K562 (cell line): ENCODE data around the gene TNPO2. TPM values are rescaled to one million over a fixed set of nuclear protein-coding genes. Genes with fewer than 3 reads are reported as not detected.
A peak's percentile ranks its signal among the peaks of the same experiment; 100 is the strongest.

ENCODE experiments used
- CHCHD3 ChIP-seq: fragments of 250-450 bp; sonication (Bioruptor Pico); IDR thresholded peaks from 2 replicates; pipeline ENCODE4 v2.1.2; 2022; ENCODE audit warnings: mild to moderate bottlenecking
- CTCF ChIP-seq, 3 experiments: IDR thresholded peaks in 2 of 3; conservative IDR thresholded peaks in 1 of 3; 2 replicates each; pipeline ENCODE4 v1.5.1; 2011 to 2012; ENCODE audit warnings: low read length in 3 of 3, mild to moderate bottlenecking in 3 of 3, control low read depth in 2 of 3, improper control_type of control experiment in 1 of 3, inconsistent platforms in 1 of 3, low read depth in 1 of 3, mixed read lengths in 1 of 3, moderate library complexity in 1 of 3; ENCODE audit not compliant: insufficient read depth in 2 of 3
- E2F3 ChIP-seq: fragments of 250-450 bp; sonication (Bioruptor Pico); IDR thresholded peaks from 2 replicates; pipeline ENCODE4 v1.4.0; 2020; ENCODE audit warnings: mild to moderate bottlenecking
- E4F1 ChIP-seq: fragments of 250-450 bp; sonication (Bioruptor Pico); IDR thresholded peaks from 2 replicates; pipeline ENCODE4 v1.5.0; 2021; ENCODE audit warnings: mild to moderate bottlenecking, borderline replicate concordance
- HBP1 ChIP-seq: fragments of 450-650 bp; formaldehyde crosslinking; IDR thresholded peaks from 2 replicates; pipeline ENCODE4 v1.4.0; 2022; ENCODE audit warnings: missing genetic modification characterization
- NELFE ChIP-seq: IDR thresholded peaks from 2 replicates; pipeline ENCODE4 v1.6.1; 2011; ENCODE audit warnings: mild to moderate bottlenecking; ENCODE audit not compliant: insufficient read depth, insufficient read length
- NFXL1 ChIP-seq: fragments of 450-650 bp; formaldehyde crosslinking; IDR thresholded peaks from 2 replicates; pipeline ENCODE4 v1.4.0; 2021; ENCODE audit warnings: mild to moderate bottlenecking
- RFX1 ChIP-seq: fragments of 450-650 bp; IDR thresholded peaks from 2 replicates; pipeline ENCODE4 v1.6.1; 2016; ENCODE audit warnings: mild to moderate bottlenecking, moderate library complexity
- SIN3B ChIP-seq: fragments of 450-650 bp; IDR thresholded peaks from 2 replicates; pipeline ENCODE4 v1.6.1; 2017; ENCODE audit warnings: low read depth, mild to moderate bottlenecking, moderate library complexity
- TOE1 ChIP-seq, 2 experiments: fragments of 450-650 bp in 1 of 2; sonication (generic) in 1 of 2; formaldehyde crosslinking in 1 of 2; IDR thresholded peaks; 2 replicates each; pipeline versions ENCODE4 v1.7.1 to v1.8.0; 2016 to 2022; ENCODE audit warnings: borderline replicate concordance in 2 of 2, mild to moderate bottlenecking in 2 of 2, antibody characterized with exemption in 1 of 2, inconsistent platforms in 1 of 2, low read depth in 1 of 2, missing genetic modification reagents in 1 of 2, moderate library complexity in 1 of 2
- TRIM25 ChIP-seq: fragments of 450-650 bp; IDR thresholded peaks from 2 replicates; pipeline ENCODE4 v1.7.0; 2016; ENCODE audit warnings: borderline replicate concordance
- ZNF121 ChIP-seq: sonication (generic); formaldehyde crosslinking; conservative IDR thresholded peaks from 2 replicates; pipeline ENCODE4 v1.8.0; 2022; ENCODE audit warnings: missing genetic modification reagents
- ZNF408 ChIP-seq: fragments of 250-450 bp; sonication (Bioruptor Pico); IDR thresholded peaks from 2 replicates; pipeline ENCODE4 v1.4.0; 2020; ENCODE audit warnings: low read depth, mild to moderate bottlenecking, moderate library complexity
- ZNF699 ChIP-seq: fragments of 250-450 bp; sonication (Bioruptor Pico); IDR thresholded peaks from 2 replicates; pipeline ENCODE4 v1.8.0; 2021; ENCODE audit warnings: mild to moderate bottlenecking, moderate library complexity; ENCODE audit not compliant: insufficient replicate concordance
- polyA plus RNA-seq, 8 experiments: library from polyadenylated mRNA; depleted of rRNA in 4 of 8; stranded (reverse) in 5 of 8; unstranded in 3 of 8; fragments of >200 nt; fragmentation: Nextera tagmentation in 2 of 8; fragmentation: Illumina TruSeq in 1 of 8; extraction: Ambion mirVana in 2 of 8; extraction: Trizol in 1 of 8; gene quantifications; 2 replicates each; pipeline versions ENCODE4 v1.2.1 to v1.2.3, GENCODE V29; 2011 to 2014; ENCODE audit warnings: inconsistent platforms in 1 of 8, missing spikeins in 1 of 8
- total RNA-seq, 7 experiments: library from RNA; depleted of rRNA in 6 of 7; stranded (reverse); fragments of >200 nt in 6 of 7; fragmentation: Illumina TruSeq in 2 of 7; extraction: Trizol in 2 of 7; gene quantifications; 2 replicates each; pipeline versions ENCODE4 v1.2.1 to v1.2.3, GENCODE V29; 2011 to 2021; ENCODE audit warnings: low replicate concordance in 1 of 7
- TF ChIP-seq, protein P1 (sequence below): fragments of 250-450 bp; sonication (Bioruptor Pico); IDR thresholded peaks from 2 replicates; pipeline ENCODE4 v1.5.0; 2022; ENCODE audit warnings: mild to moderate bottlenecking

The TNPO2 gene
- total and polyA plus RNA-seq, 9 of the 15 experiments (the other 6 are each of a cell fraction or from before 2014, with no cell fraction given) = 6.0 to 126 (median 53.8) TPM

GRCh38 chr19:12681074-12681987 lies 42.4 kb downstream of the TNPO2 start, which contains the start of gene DHPS (continued):
- TF ChIP-seq TRIM25 (no peak), RFX1 (no peak), HBP1 (CRISPR knock-in tag) (peak; percentile 18; the same call in 1 of the 2 replicates), E2F3 (CRISPR knock-in tag) (no peak; the same call in 1 of the 2 replicates), ZNF121 (CRISPR knock-in tag) (no peak), CTCF (IDR thresholded peaks at IDR 0.05 in 2 of 3, conservative IDR thresholded peaks at IDR 0.05 in 1 of 3; ENCODE audit: insufficient read depth in 2 of 3, low read depth in 1 of 3, low read length in 3 of 3) (peak in 1 of 3 experiments; percentile 22; a peak in 2 of 6 replicates), TOE1 (IDR thresholded peaks at IDR 0.05; ENCODE audit: borderline replicate concordance) (peak; percentile 100), TOE1 (CRISPR knock-in tag; IDR thresholded peaks at IDR 0.05; ENCODE audit: borderline replicate concordance, low read depth) (0 out of 2 replicates have a peak, but pooled peaks have one; percentile 33), NELFE (no peak), NFXL1 (CRISPR knock-in tag) (0 out of 2 replicates have a peak, but pooled peaks have one; percentile 39), E4F1 (no peak), ZNF699 (CRISPR knock-in tag) (no peak), SIN3B (peak; percentile 80), CHCHD3 (CRISPR knock-in tag) (no peak), ZNF408 (CRISPR knock-in tag) (no peak)
- TF ChIP-seq, protein P1, sequence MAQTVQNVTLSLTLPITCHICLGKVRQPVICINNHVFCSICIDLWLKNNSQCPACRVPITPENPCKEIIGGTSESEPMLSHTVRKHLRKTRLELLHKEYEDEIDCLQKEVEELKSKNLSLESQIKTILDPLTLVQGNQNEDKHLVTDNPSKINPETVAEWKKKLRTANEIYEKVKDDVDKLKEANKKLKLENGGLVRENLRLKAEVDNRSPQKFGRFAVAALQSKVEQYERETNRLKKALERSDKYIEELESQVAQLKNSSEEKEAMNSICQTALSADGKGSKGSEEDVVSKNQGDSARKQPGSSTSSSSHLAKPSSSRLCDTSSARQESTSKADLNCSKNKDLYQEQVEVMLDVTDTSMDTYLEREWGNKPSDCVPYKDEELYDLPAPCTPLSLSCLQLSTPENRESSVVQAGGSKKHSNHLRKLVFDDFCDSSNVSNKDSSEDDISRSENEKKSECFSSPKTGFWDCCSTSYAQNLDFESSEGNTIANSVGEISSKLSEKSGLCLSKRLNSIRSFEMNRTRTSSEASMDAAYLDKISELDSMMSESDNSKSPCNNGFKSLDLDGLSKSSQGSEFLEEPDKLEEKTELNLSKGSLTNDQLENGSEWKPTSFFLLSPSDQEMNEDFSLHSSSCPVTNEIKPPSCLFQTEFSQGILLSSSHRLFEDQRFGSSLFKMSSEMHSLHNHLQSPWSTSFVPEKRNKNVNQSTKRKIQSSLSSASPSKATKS (CRISPR knock-in tag) = no peak
